GM12878 (cell line): ENCODE measurements around the gene SCLT1. TPM values are rescaled to one million over a fixed set of nuclear protein-coding genes. Genes with fewer than 3 reads are reported as not detected.

Source experiments
- ATAC-seq: fragments of 200-7000 bp; cut with Tn5 transposase; 3 replicates; pipeline ENCODE4 v1.9.1; 2020; ENCODE audit warnings: mild to moderate bottlenecking, moderate library complexity
- BruUV-seq: library from RNA; stranded (reverse); fragments of 400-500 nt; replicated peaks from 2 replicates; lab custom pipeline; 2021; lab: Mats Ljungman, UMichigan
- CTCF ChIA-PET: fragments of 300-600 bp; sonication (Branson Sonifier 250); formaldehyde crosslinking; extraction: SDS; loops from one replicate; lab custom pipeline; 2021; ENCODE audit warnings: inconsistent platforms; lab: Yijun Ruan, JAX
- POLR2A ChIA-PET: fragments of 350-600 bp; formaldehyde crosslinking; extraction: SDS; loops from one replicate; lab custom pipeline; 2021; ENCODE audit warnings: inconsistent platforms; lab: Charles Lee
- RAD21 ChIA-PET: fragments of 300-600 bp; sonication (Branson Sonifier 250); formaldehyde crosslinking; loops from one replicate; lab custom pipeline; 2023; ENCODE audit warnings: antibody characterized with exemption; ENCODE audit not compliant: unreplicated experiment; lab: Charles Lee
- SMC1A ChIA-PET: fragments of 300-600 bp; sonication (Branson Sonifier 250); formaldehyde crosslinking; loops from one replicate; lab custom pipeline; 2023; ENCODE audit not compliant: unreplicated experiment, uncharacterized antibody; lab: Charles Lee
- DNase-seq: peaks from one replicate; pipeline ENCODE4 v3.0.0-alpha.2; 2011; ENCODE audit warnings: low read depth, low spot score
- FAIRE-seq: peaks from 3 replicates; lab custom pipeline; 2011; peaks lifted over from hg19 to GRCh38; lab: Jason Lieb, UNC
- H2AFZ ChIP-seq: 2 replicates; pipeline ENCODE4 v1.6.0; 2011; ENCODE audit warnings: low read depth, low read length, control low read depth; ENCODE audit not compliant: control insufficient read depth
- H3K27ac ChIP-seq: 2 replicates; pipeline ENCODE4 v1.5.1; 2011; ENCODE audit warnings: control low read depth; ENCODE audit not compliant: control insufficient read depth, insufficient read depth
- H3K27me3 ChIP-seq, 2 experiments: replicated peaks in 1 of 2; 2 replicates each; pipeline versions ENCODE4 v1.6.0 to v1.6.1; 2011; ENCODE audit warnings: low read length in 1 of 2; ENCODE audit not compliant: control insufficient read depth in 2 of 2, insufficient read depth in 2 of 2
- H3K36me3 ChIP-seq, 2 experiments: 2 replicates each; pipeline ENCODE4 v1.5.1; 2011; ENCODE audit warnings: low read length in 1 of 2; ENCODE audit not compliant: control insufficient read depth in 2 of 2, insufficient read depth in 2 of 2
- H3K4me1 ChIP-seq: 2 replicates; pipeline ENCODE4 v1.6.1; 2011; ENCODE audit warnings: mild to moderate bottlenecking, low read length, moderate library complexity, mixed read lengths; ENCODE audit not compliant: control insufficient read depth, insufficient read depth
- H3K4me2 ChIP-seq: 2 replicates; pipeline ENCODE4 v1.6.0; 2011; ENCODE audit warnings: control low read depth; ENCODE audit not compliant: control insufficient read depth, insufficient read depth
- H3K4me3 ChIP-seq: fragments of 200-600 bp; sonication (generic); 2 replicates; pipeline ENCODE4 v1.5.1; 2016
- H3K79me2 ChIP-seq: 2 replicates; pipeline ENCODE4 v1.6.0; 2011; ENCODE audit warnings: low read length; ENCODE audit not compliant: control insufficient read depth, insufficient read depth
- H3K9ac ChIP-seq: 2 replicates; pipeline ENCODE4 v1.8.0; 2011; ENCODE audit warnings: low read length, control low read depth, mixed read lengths; ENCODE audit not compliant: control insufficient read depth, insufficient read depth
- H3K9me3 ChIP-seq: replicated peaks from 3 replicates; pipeline ENCODE4 v1.5.1; 2011; ENCODE audit warnings: mild to moderate bottlenecking, low read length; ENCODE audit not compliant: control insufficient read depth, insufficient read depth
- H4K20me1 ChIP-seq: 2 replicates; pipeline ENCODE4 v1.6.0; 2011; ENCODE audit not compliant: control insufficient read depth, insufficient read depth
- ATF7 ChIP-seq: fragments of 450-650 bp; IDR thresholded peaks from 2 replicates; pipeline ENCODE4 v1.6.1; 2016; ENCODE audit warnings: low read depth, mild to moderate bottlenecking
- CBX3 ChIP-seq: fragments of 200-600 bp; sonication (generic); IDR thresholded peaks from 2 replicates; pipeline ENCODE4 v1.6.1; 2016; ENCODE audit warnings: low read depth, borderline replicate concordance
- CHD1 ChIP-seq: IDR thresholded peaks from 2 replicates; pipeline ENCODE4 v1.6.1; 2012; ENCODE audit warnings: low read depth, low read length, improper control_type of control experiment
- CHD2 ChIP-seq: IDR thresholded peaks from 2 replicates; pipeline ENCODE4 v1.6.1; 2011; ENCODE audit warnings: low read depth, low read length, improper control_type of control experiment, borderline replicate concordance
- FOS ChIP-seq: IDR thresholded peaks from 3 replicates; pipeline ENCODE4 v1.6.1; 2011; ENCODE audit warnings: borderline replicate concordance; ENCODE audit not compliant: insufficient read length; ENCODE audit errors: extremely low read depth
- KAT2A ChIP-seq: conservative IDR thresholded peaks from 2 replicates; pipeline ENCODE4 v1.6.1; 2011; ENCODE audit warnings: low read depth, low read length; ENCODE audit not compliant: control insufficient read depth
- NKRF ChIP-seq: fragments of 450-650 bp; conservative IDR thresholded peaks from 2 replicates; pipeline ENCODE4 v1.6.1; 2017; ENCODE audit warnings: mild to moderate bottlenecking, moderate library complexity
- NR2F1 ChIP-seq: fragments of 450-650 bp; conservative IDR thresholded peaks from 2 replicates; pipeline ENCODE4 v1.6.1; 2017; ENCODE audit warnings: mild to moderate bottlenecking
- PKNOX1 ChIP-seq: fragments of 450-650 bp; IDR thresholded peaks from 2 replicates; pipeline ENCODE4 v1.6.1; 2016; ENCODE audit warnings: mild to moderate bottlenecking
- RELB ChIP-seq: fragments of 450-650 bp; IDR thresholded peaks from 2 replicates; pipeline ENCODE4 v1.6.1; 2017; ENCODE audit warnings: low read depth, mild to moderate bottlenecking, moderate library complexity
- SREBF2 ChIP-seq: IDR thresholded peaks from 2 replicates; pipeline ENCODE4 v1.6.1; 2012; ENCODE audit warnings: mild to moderate bottlenecking, low read length
- ZBTB11 ChIP-seq: fragments of 450-650 bp; formaldehyde crosslinking; IDR thresholded peaks from 2 replicates; pipeline ENCODE4 v1.5.0; 2022; ENCODE audit warnings: mild to moderate bottlenecking, missing genetic modification characterization
- WGBS: methylation state at CpG from one replicate; pipeline ENCODE4 v1.1.6; 2016; ENCODE audit warnings: low lambda C conversion rate; ENCODE audit not compliant: insufficient replicate concordance, insufficient coverage; ENCODE audit errors: missing lambda C conversion rate; 5-methylcytosine and 5-hydroxymethylcytosine counted together
- in situ Hi-C: fragments of 300-500 bp; cut with MboI; formaldehyde crosslinking; loops from 9 replicates; pipeline ENCODE4 v1.14.3; 2018; ENCODE audit warnings: mixed read lengths
- intact Hi-C: fragments of 100-400 bp; cut with micrococcal nuclease; formaldehyde crosslinking; loops from one replicate; pipeline ENCODE4 v1.14.2; 2022; ENCODE audit not compliant: unreplicated experiment
- polyA plus RNA-seq, 11 experiments: library from polyadenylated mRNA; depleted of rRNA in 4 of 11; unstranded in 6 of 11; stranded (reverse) in 5 of 11; fragments of >200 nt; fragmentation: Nextera tagmentation in 4 of 11; fragmentation: Illumina TruSeq in 1 of 11; extraction: Ambion mirVana in 4 of 11; extraction: Trizol in 1 of 11; gene quantifications; 1 replicate in 1 of 11; 2 replicates in 10 of 11; pipeline versions ENCODE4 v1.2.1 to v1.2.3, GENCODE V29; 2011 to 2016; ENCODE audit warnings: inconsistent platforms in 2 of 11, missing spikeins in 2 of 11, low read depth in 1 of 11
- total RNA-seq, 4 experiments: library from RNA; depleted of rRNA in 3 of 4; stranded (reverse); fragments of >200 nt in 3 of 4; fragmentation: Illumina TruSeq in 1 of 4; extraction: Trizol in 1 of 4; gene quantifications; 2 replicates each; pipeline versions ENCODE4 v1.2.1 to v1.2.3, GENCODE V29; 2013 to 2021

The SCLT1 gene
- total and polyA plus RNA-seq, 10 of the 15 experiments (the other 5 are each of a cell fraction or from before 2014, with no cell fraction given), result 7.8 to 31.4 (median 19.6) TPM

DNA sequence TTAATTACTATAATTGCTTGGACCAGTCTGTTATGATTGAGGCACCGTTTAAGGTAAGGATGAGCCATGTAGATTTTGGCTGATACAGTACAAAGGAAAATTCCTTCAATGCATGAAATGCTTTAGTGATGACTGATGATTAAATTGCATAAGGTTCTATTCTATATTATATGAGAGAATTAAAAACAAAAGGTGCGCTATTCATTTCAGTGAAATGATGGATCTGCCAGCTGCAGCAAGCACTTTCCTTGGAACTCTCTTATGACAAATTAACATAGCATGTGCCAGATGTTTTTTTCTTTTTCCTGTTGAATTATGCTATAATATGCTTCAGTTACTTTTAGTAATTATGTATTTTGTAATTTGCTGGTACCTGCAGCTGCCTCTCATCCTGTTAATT lies 185.4 kb downstream of the SCLT1 start:
- no peak overlapping the region for H2AFZ ChIP-seq
- 100% methylated on average over 2 of the region's 2 CpGs for WGBS
- POLR2A ChIA-PET, result no interaction called here
- no peaks in the 10 kb centered on the region for H3K9me3 ChIP-seq
- H3K36me3 ChIP-seq, result no peaks in the 10 kb centered on the region
- H3K9ac ChIP-seq, result no peak overlapping the region
- intact Hi-C loops, result no loop called here
- SMC1A ChIA-PET, result interaction anchor here (0.9 to 1.1 kb wide), 2 partner anchors 10 to 94 kb away, joined by 3 to 4 read pairs; no protein-coding TSS in a partner anchor
- H3K27ac ChIP-seq, result no peak overlapping the region
- H4K20me1 ChIP-seq, result no peaks in the 10 kb centered on the region
- TF ChIP-seq KAT2A (no peak), ATF7 (no peak), FOS (no peak), SREBF2 (no peak), RELB (no peak), NR2F1 (no peak), ZBTB11 (no peak), CBX3 (no peak), NKRF (no peak), CHD1 (no peak), PKNOX1 (no peak), CHD2 (no peak)
- BruUV-seq, result no TSS peak
- H3K4me3 ChIP-seq, result no peak overlapping the region
- H3K4me2 ChIP-seq, result no peak overlapping the region
- DNase-seq (no peak), FAIRE-seq (no peak), ATAC-seq (no peak)
- no peaks in the 10 kb centered on the region for H3K27me3 ChIP-seq
- no peaks in the 10 kb centered on the region for H3K79me2 ChIP-seq
- in situ Hi-C loops, result no loop called here
- RAD21 ChIA-PET, result no interaction called here
- peaks cover 5% of the 10 kb centered on the region; the same call in 1 of the 2 replicates for H3K4me1 ChIP-seq
- CTCF ChIA-PET, result interaction anchor here (0.7 to 1.8 kb wide), 2 partner anchors 29 to 380 kb away, joined by 3 to 4 read pairs; no protein-coding TSS in a partner anchor
